MM.1S (cell line): ENCODE results near the gene CDH7.

Source experiments
- DNase-seq: peaks from one replicate; pipeline ENCODE4 v3.0.0-alpha.2; 2015
- H2AFZ ChIP-seq: fragments of 300-600 bp; sonication (generic); 2 replicates; pipeline ENCODE4 v1.6.0; 2016; ENCODE audit warnings: antibody characterized with exemption, low read length
- H3F3A ChIP-seq: fragments of 300-600 bp; sonication (generic); 2 replicates; pipeline ENCODE4 v1.6.1; 2016; ENCODE audit warnings: mild to moderate bottlenecking, antibody characterized with exemption, low read length, moderate library complexity, mixed read lengths; ENCODE audit not compliant: insufficient read depth
- H3K27ac ChIP-seq: fragments of 300-600 bp; sonication (generic); 2 replicates; pipeline ENCODE4 v1.5.1; 2016; ENCODE audit warnings: mild to moderate bottlenecking, low read length
- H3K27me3 ChIP-seq: fragments of 300-600 bp; sonication (generic); replicated peaks from 2 replicates; pipeline ENCODE4 v1.6.0; 2016; ENCODE audit warnings: low read length; ENCODE audit not compliant: insufficient read depth
- H3K36me3 ChIP-seq: fragments of 300-600 bp; sonication (generic); replicated peaks from 2 replicates; pipeline ENCODE4 v1.6.1; 2016; ENCODE audit warnings: mild to moderate bottlenecking, low read length, mixed read lengths; ENCODE audit not compliant: insufficient read depth
- H3K4me1 ChIP-seq: fragments of 300-600 bp; sonication (generic); 2 replicates; pipeline ENCODE4 v1.6.1; 2016; ENCODE audit warnings: low read length, mixed read lengths
- H3K4me2 ChIP-seq: fragments of 300-600 bp; sonication (generic); 2 replicates; pipeline ENCODE4 v1.6.0; 2016; ENCODE audit warnings: low read depth, low read length
- H3K4me3 ChIP-seq: fragments of 300-600 bp; sonication (generic); 2 replicates; pipeline ENCODE4 v1.5.1; 2016; ENCODE audit warnings: low read length, mixed read lengths
- H3K79me2 ChIP-seq: fragments of 300-600 bp; sonication (generic); 2 replicates; pipeline ENCODE4 v1.6.1; 2016; ENCODE audit warnings: mixed run types, low read length, mixed read lengths
- H3K9ac ChIP-seq: fragments of 300-600 bp; sonication (generic); 2 replicates; pipeline ENCODE4 v1.6.1; 2016; ENCODE audit warnings: low read length, mixed read lengths
- H3K9me2 ChIP-seq: fragments of 300-600 bp; sonication (generic); replicated peaks from 2 replicates; pipeline ENCODE4 v1.6.1; 2016; ENCODE audit warnings: mild to moderate bottlenecking, low read length, mixed read lengths; ENCODE audit not compliant: insufficient read depth
- H3K9me3 ChIP-seq: fragments of 300-600 bp; sonication (generic); replicated peaks from 2 replicates; pipeline ENCODE4 v1.6.1; 2016; ENCODE audit warnings: mild to moderate bottlenecking, low read length, mixed read lengths; ENCODE audit not compliant: insufficient read depth
- H4K20me1 ChIP-seq: fragments of 300-600 bp; sonication (generic); 2 replicates; pipeline ENCODE4 v1.6.1; 2016; ENCODE audit warnings: mild to moderate bottlenecking, low read length, moderate library complexity, mixed read lengths; ENCODE audit not compliant: insufficient read depth
- CTCF ChIP-seq: fragments of 300-600 bp; sonication (generic); IDR thresholded peaks from 2 replicates; pipeline ENCODE4 v1.5.1; 2016; ENCODE audit warnings: antibody characterized with exemption, low read length, mixed read lengths
- EZH2 ChIP-seq: fragments of 300-600 bp; sonication (generic); optimal IDR thresholded peaks from 2 replicates; pipeline ENCODE3; 2017; ENCODE audit warnings: low read depth, mild to moderate bottlenecking, antibody characterized with exemption, low read length, mixed read lengths
- EZH2phosphoT487 ChIP-seq: fragments of 300-600 bp; sonication (generic); IDR thresholded peaks from 2 replicates; pipeline ENCODE4 v1.6.1; 2018; ENCODE audit warnings: antibody characterized with exemption, low read length

The CDH7 gene

GRCh38 chr18:65748321-65748720 is 2.5 kb upstream of the CDH7 start:
- H2AFZ ChIP-seq, result no peak overlapping the region
- no peaks in the 10 kb centered on the region for H3K9me3 ChIP-seq
- no peak overlapping the region for H3K27ac ChIP-seq
- H3K4me2 ChIP-seq, result no peak overlapping the region
- no peaks in the 10 kb centered on the region for H3K36me3 ChIP-seq
- H3K79me2 ChIP-seq, result no peaks in the 10 kb centered on the region
- no peak for DNase-seq
- H4K20me1 ChIP-seq, result no peaks in the 10 kb centered on the region
- no peaks in the 10 kb centered on the region for H3F3A ChIP-seq
- H3K27me3 ChIP-seq, result no peaks in the 10 kb centered on the region
- H3K9ac ChIP-seq, result no peak overlapping the region
- TF ChIP-seq CTCF (no peak), EZH2 (no peak)
- H3K4me3 ChIP-seq, result no peak overlapping the region
- no peaks in the 10 kb centered on the region for H3K9me2 ChIP-seq
- no peaks in the 10 kb centered on the region for H3K4me1 ChIP-seq

GRCh38 chr18:65749841-65750240 is 971 bp upstream of the CDH7 start:
- DNase-seq, result no peak

GRCh38 chr18:65751155-65752085 is 608 bp downstream of the CDH7 start:
- Histone ChIP-seq H3K9me3 (no peaks in the 10 kb centered on the region), H3K4me1 (no peaks in the 10 kb centered on the region), H3K79me2 (no peaks in the 10 kb centered on the region), H3K4me2 (no peak overlapping the region), H3K9me2 (no peaks in the 10 kb centered on the region), H3K27ac (no peak overlapping the region), H4K20me1 (no peaks in the 10 kb centered on the region), H2AFZ (no peak overlapping the region), H3K27me3 (no peaks in the 10 kb centered on the region), H3K36me3 (no peaks in the 10 kb centered on the region), H3K9ac (no peak overlapping the region), H3K4me3 (no peak overlapping the region), H3F3A (no peaks in the 10 kb centered on the region)
- no peak for DNase-seq
- TF ChIP-seq EZH2, result no peak
- no peak for TF ChIP-seq CTCF
- TF ChIP-seq EZH2phosphoT487, result no peak

More at GRCh38 chr18:65749841-65750240, 971 bp upstream of the CDH7 start:
- H2AFZ ChIP-seq, result no peak overlapping the region
- TF ChIP-seq CTCF (no peak), EZH2phosphoT487 (no peak), EZH2 (no peak)
- H3K79me2 ChIP-seq, result no peaks in the 10 kb centered on the region
- H3K36me3 ChIP-seq, result no peaks in the 10 kb centered on the region
- no peaks in the 10 kb centered on the region for H3F3A ChIP-seq
- H3K4me1 ChIP-seq, result no peaks in the 10 kb centered on the region
- no peak overlapping the region for H3K4me3 ChIP-seq
- H3K4me2 ChIP-seq, result no peak overlapping the region
- H3K9ac ChIP-seq, result no peak overlapping the region
- H3K9me2 ChIP-seq, result no peaks in the 10 kb centered on the region
- H3K9me3 ChIP-seq, result no peaks in the 10 kb centered on the region
- H4K20me1 ChIP-seq, result no peaks in the 10 kb centered on the region
- H3K27me3 ChIP-seq, result no peaks in the 10 kb centered on the region
- H3K27ac ChIP-seq, result no peak overlapping the region
